IPS-18a (cell line): ENCODE data around the gene PTDSS2.
"Not testable (repeated sequence)": the region's sequence is repeated elsewhere in the genome, so short reads cannot be mapped to it uniquely, and the experiment has no call there.

Source experiments
- H3K27ac ChIP-seq: one replicate; pipeline ENCODE4 v1.5.1; 2013; ENCODE audit warnings: low read length
- H3K27me3 ChIP-seq: one replicate; pipeline ENCODE4 v1.6.1; 2013; ENCODE audit warnings: mild to moderate bottlenecking, low read length; ENCODE audit not compliant: control insufficient read depth, insufficient read depth
- H3K36me3 ChIP-seq: one replicate; pipeline ENCODE4 v1.6.1; 2013; ENCODE audit warnings: low read depth, low read length; ENCODE audit not compliant: control insufficient read depth
- H3K4me1 ChIP-seq: one replicate; pipeline ENCODE4 v1.6.1; 2013; ENCODE audit warnings: low read depth, low read length; ENCODE audit not compliant: control insufficient read depth
- H3K4me3 ChIP-seq: one replicate; pipeline ENCODE4 v1.5.1; 2013; ENCODE audit warnings: low read length
- H3K9ac ChIP-seq: one replicate; pipeline ENCODE4 v1.6.1; 2013; ENCODE audit warnings: mild to moderate bottlenecking, low read length, moderate library complexity
- H3K9me3 ChIP-seq: one replicate; pipeline ENCODE4 v1.6.1; 2013; ENCODE audit warnings: low read depth, low read length; ENCODE audit not compliant: control insufficient read depth

The PTDSS2 gene

GRCh38 chr11:516400-516799 lies 66.3 kb downstream of the PTDSS2 start:
- no peaks in the 10 kb centered on the region for H3K4me1 ChIP-seq
- no peak overlapping the region for H3K27ac ChIP-seq
- H3K4me3 ChIP-seq: no peak overlapping the region
- no peaks in the 10 kb centered on the region for H3K27me3 ChIP-seq
- no peaks in the 10 kb centered on the region for H3K36me3 ChIP-seq
- no peaks in the 10 kb centered on the region for H3K9me3 ChIP-seq
- H3K9ac ChIP-seq: no peak overlapping the region

- not testable (repeated sequence) for H3K4me3 ChIP-seq, H3K36me3 ChIP-seq, H3K27me3 ChIP-seq, H3K27ac ChIP-seq, H3K9me3 ChIP-seq, H3K4me1 ChIP-seq, H3K9ac ChIP-seq
Observed at GRCh38 chr11:516918-517685, 67.0 kb downstream of the PTDSS2 start.

- no peaks in the 10 kb centered on the region for H3K36me3 ChIP-seq
- H3K4me1 ChIP-seq: no peaks in the 10 kb centered on the region
- H3K9ac ChIP-seq: no peak overlapping the region
- no peaks in the 10 kb centered on the region for H3K27me3 ChIP-seq
- H3K9me3 ChIP-seq: no peaks in the 10 kb centered on the region
- no peak overlapping the region for H3K4me3 ChIP-seq
- no peak overlapping the region for H3K27ac ChIP-seq
Observed at GRCh38 chr11:518463-519202, 68.6 kb downstream of the PTDSS2 start.

- H3K27me3 ChIP-seq: no peaks in the 10 kb centered on the region
- H3K27ac ChIP-seq: no peak overlapping the region
- H3K36me3 ChIP-seq: no peaks in the 10 kb centered on the region
- no peak overlapping the region for H3K4me3 ChIP-seq
- no peaks in the 10 kb centered on the region for H3K4me1 ChIP-seq
- no peaks in the 10 kb centered on the region for H3K9me3 ChIP-seq
- no peak overlapping the region for H3K9ac ChIP-seq
Observed at GRCh38 chr11:520428-521176, 70.5 kb downstream of the PTDSS2 start.

GRCh38 chr11:521177-521688 lies 71.2 kb downstream of the PTDSS2 start:
- no peaks in the 10 kb centered on the region for H3K4me1 ChIP-seq
- no peaks in the 10 kb centered on the region for H3K36me3 ChIP-seq
- H3K9ac ChIP-seq: no peak overlapping the region
- no peaks in the 10 kb centered on the region for H3K9me3 ChIP-seq
- H3K27ac ChIP-seq: no peak overlapping the region
- H3K27me3 ChIP-seq: no peaks in the 10 kb centered on the region
- no peak overlapping the region for H3K4me3 ChIP-seq

GRCh38 chr11:526192-526591 lies 76.1 kb downstream of the PTDSS2 start:
- H3K4me3 ChIP-seq: no peak overlapping the region

GRCh38 chr11:528166-528814 lies 78.2 kb downstream of the PTDSS2 start:
- Histone ChIP-seq H3K4me3 (no peak overlapping the region), H3K27ac (no peak overlapping the region), H3K4me1 (no peaks in the 10 kb centered on the region), H3K27me3 (no peaks in the 10 kb centered on the region), H3K9ac (no peak overlapping the region), H3K9me3 (no peaks in the 10 kb centered on the region), H3K36me3 (no peaks in the 10 kb centered on the region)

More at GRCh38 chr11:526192-526591, 76.1 kb downstream of the PTDSS2 start:
- Histone ChIP-seq H3K27ac (no peak overlapping the region), H3K27me3 (no peaks in the 10 kb centered on the region), H3K4me1 (no peaks in the 10 kb centered on the region), H3K36me3 (no peaks in the 10 kb centered on the region), H3K9ac (no peak overlapping the region), H3K9me3 (no peaks in the 10 kb centered on the region)

GRCh38 chr11:528815-529727 lies 79.0 kb downstream of the PTDSS2 start:
- Histone ChIP-seq H3K9ac (no peak overlapping the region), H3K36me3 (no peaks in the 10 kb centered on the region), H3K4me1 (no peaks in the 10 kb centered on the region), H3K27me3 (no peaks in the 10 kb centered on the region), H3K27ac (no peak overlapping the region), H3K4me3 (no peak overlapping the region), H3K9me3 (no peaks in the 10 kb centered on the region)

- Histone ChIP-seq H3K4me1 (no peaks in the 10 kb centered on the region), H3K4me3 (no peak overlapping the region), H3K36me3 (no peaks in the 10 kb centered on the region), H3K9me3 (no peaks in the 10 kb centered on the region), H3K27me3 (no peaks in the 10 kb centered on the region), H3K27ac (no peak overlapping the region), H3K9ac (no peak overlapping the region)
Observed at GRCh38 chr11:529728-530411, 79.8 kb downstream of the PTDSS2 start.
